Liver (tissue), 3 donors: Measurements from ENCODE around the gene THRAP3.

Experiments
- ATF3 ChIP-seq: IDR thresholded peaks from 2 replicates; pipeline ENCODE4 v1.6.1; 2016; ENCODE audit warnings: antibody characterized with exemption
- CTCF ChIP-seq: fragments of 150-350 bp; IDR thresholded peaks from 2 replicates; pipeline ENCODE4 v1.5.1; 2017; ENCODE audit warnings: improper control_type of control experiment, low read depth, low read length; ENCODE audit not compliant: missing input control
- FOXA1 ChIP-seq: IDR thresholded peaks from 2 replicates; pipeline ENCODE4 v1.6.1; 2016; ENCODE audit warnings: antibody characterized with exemption
- GABPA ChIP-seq, 2 donors: IDR thresholded peaks in 1 of 2; conservative IDR thresholded peaks in 1 of 2; 2 replicates each; pipeline ENCODE4 v1.6.1; 2016; ENCODE audit warnings: antibody characterized with exemption in 2 of 2, mild to moderate bottlenecking in 1 of 2, moderate library complexity in 1 of 2
- JUND ChIP-seq, 2 donors: IDR thresholded peaks; 2 replicates each; pipeline ENCODE4 v1.6.1; 2016; ENCODE audit warnings: antibody characterized with exemption in 2 of 2
- MAX ChIP-seq: IDR thresholded peaks from 2 replicates; pipeline ENCODE4 v1.6.1; 2016; ENCODE audit warnings: antibody characterized with exemption
- NR2F2 ChIP-seq: IDR thresholded peaks from 2 replicates; pipeline ENCODE4 v1.6.1; 2016; ENCODE audit warnings: antibody characterized with exemption
- REST ChIP-seq: IDR thresholded peaks from 2 replicates; pipeline ENCODE4 v1.6.1; 2016; ENCODE audit warnings: antibody characterized with exemption, mild to moderate bottlenecking
- SP1 ChIP-seq: IDR thresholded peaks from 2 replicates; pipeline ENCODE4 v1.6.1; 2018; ENCODE audit warnings: antibody characterized with exemption, mild to moderate bottlenecking
- TAF1 ChIP-seq: conservative IDR thresholded peaks from 2 replicates; pipeline ENCODE4 v1.6.1; 2016; ENCODE audit warnings: antibody characterized with exemption, mild to moderate bottlenecking
- YY1 ChIP-seq: IDR thresholded peaks from 2 replicates; pipeline ENCODE4 v1.6.1; 2016; ENCODE audit warnings: antibody characterized with exemption, mild to moderate bottlenecking
- ZBTB33 ChIP-seq: IDR thresholded peaks from 2 replicates; pipeline ENCODE4 v1.6.1; 2016; ENCODE audit warnings: antibody characterized with exemption
- donor health status: healthy.
- donor health status: healthy.

- TF ChIP-seq MAX: no peak
- no peak for TF ChIP-seq ATF3
- no peak for TF ChIP-seq CTCF
- TF ChIP-seq ZBTB33: no peak
- TF ChIP-seq TAF1: no peak
- no peak for TF ChIP-seq REST
- no peak for TF ChIP-seq JUND (IDR thresholded peaks at IDR 0.05)
- TF ChIP-seq NR2F2: no peak
- no peak for TF ChIP-seq GABPA (IDR thresholded peaks at IDR 0.05 in 1 of 2, conservative IDR thresholded peaks at IDR 0.05 in 1 of 2)
- TF ChIP-seq YY1: no peak
- TF ChIP-seq SP1: no peak
- TF ChIP-seq FOXA1: no peak
Measured at GRCh38 chr1:36268981-36269380, 44.7 kb downstream of the THRAP3 start.
